Central memory CD8-positive, alpha-beta T cell (primary cell): Measurements from ENCODE around the gene CASK.
A peak's percentile ranks its signal among the peaks of the same experiment; 100 is the strongest.

Experiments
- ATAC-seq: fragments of 150-1000 bp; cut with Tn5 transposase; replicated peaks from 2 replicates; pipeline ENCODE4 v1.10.0; 2022; ENCODE audit warnings: mild to moderate bottlenecking, moderate FRiP score, moderate number of reproducible peaks; ENCODE audit not compliant: poor library complexity, severe bottlenecking; ENCODE audit errors: extremely low read depth
- DNase-seq, 2 donors: peaks; one replicate each; pipeline ENCODE4 v3.0.0; 2021; ENCODE audit warnings: low spot score in 2 of 2
- H3K27ac Mint-ChIP-seq: one replicate; pipeline ENCODE4 v1.8.0; 2022; ENCODE audit warnings: low read depth, mild to moderate bottlenecking, moderate library complexity, mixed read lengths
- H3K27me3 Mint-ChIP-seq: one replicate; pipeline ENCODE4 v1.8.0; 2022; ENCODE audit warnings: mixed read lengths
- H3K36me3 Mint-ChIP-seq: one replicate; pipeline ENCODE4 v1.8.0; 2022; ENCODE audit warnings: mild to moderate bottlenecking, moderate library complexity, mixed read lengths; ENCODE audit not compliant: insufficient read depth
- H3K4me1 Mint-ChIP-seq: one replicate; pipeline ENCODE4 v1.8.0; 2022; ENCODE audit warnings: mixed read lengths
- H3K4me3 Mint-ChIP-seq: one replicate; pipeline ENCODE4 v1.8.0; 2022; ENCODE audit warnings: mild to moderate bottlenecking, moderate library complexity, mixed read lengths
- H3K9me3 Mint-ChIP-seq: one replicate; pipeline ENCODE4 v1.8.0; 2022; ENCODE audit warnings: mixed read lengths

The CASK gene

GRCh38 chrX:41796577-41796976 is 126.8 kb downstream of the CASK start:
- Mint-ChIP-seq H3K27me3 (no peaks in the 10 kb centered on the region), H3K4me3 (no peak overlapping the region), H3K9me3 (no peaks in the 10 kb centered on the region), H3K4me1 (peaks cover 22% of the 10 kb centered on the region), H3K27ac (peak overlapping the region; percentile 52), H3K36me3 (peaks cover 4% of the 10 kb centered on the region)
- ATAC-seq (no peak), DNase-seq (no peak)

- DNase-seq = no peak
- Mint-ChIP-seq H3K9me3 (no peaks in the 10 kb centered on the region), H3K4me1 (peaks cover 18% of the 10 kb centered on the region), H3K36me3 (peaks cover 4% of the 10 kb centered on the region), H3K4me3 (no peak overlapping the region), H3K27me3 (no peaks in the 10 kb centered on the region), H3K27ac (peak overlapping the region; percentile 52)
- ATAC-seq = no peak
Observed at GRCh38 chrX:41796046-41796445, 127.3 kb downstream of the CASK start.

GRCh38 chrX:41789374-41789773 is 134.0 kb downstream of the CASK start:
- ATAC-seq = no peak
- Mint-ChIP-seq H3K4me1 (peaks cover 17% of the 10 kb centered on the region), H3K27ac (no peak overlapping the region), H3K36me3 (peaks cover under 1% of the 10 kb centered on the region), H3K9me3 (no peaks in the 10 kb centered on the region), H3K27me3 (no peaks in the 10 kb centered on the region), H3K4me3 (no peak overlapping the region)
- no peak for DNase-seq

- peaks cover 17% of the 10 kb centered on the region for H3K4me1 Mint-ChIP-seq
- no peak overlapping the region for H3K27ac Mint-ChIP-seq
- peaks cover 2% of the 10 kb centered on the region for H3K36me3 Mint-ChIP-seq
- H3K9me3 Mint-ChIP-seq = no peaks in the 10 kb centered on the region
- H3K4me3 Mint-ChIP-seq = no peak overlapping the region
- ATAC-seq (no peak), DNase-seq (no peak)
- no peaks in the 10 kb centered on the region for H3K27me3 Mint-ChIP-seq
Observed at GRCh38 chrX:41785685-41786084, 137.7 kb downstream of the CASK start.

GRCh38 chrX:41781500-41781899 is 141.9 kb downstream of the CASK start:
- no peak overlapping the region for H3K4me3 Mint-ChIP-seq
- no peaks in the 10 kb centered on the region for H3K27me3 Mint-ChIP-seq
- peaks cover 3% of the 10 kb centered on the region for H3K36me3 Mint-ChIP-seq
- no peak for ATAC-seq
- no peak for DNase-seq
- peaks cover 2% of the 10 kb centered on the region for H3K4me1 Mint-ChIP-seq
- no peaks in the 10 kb centered on the region for H3K9me3 Mint-ChIP-seq
- H3K27ac Mint-ChIP-seq = peak overlapping the region; percentile 19

- H3K9me3 Mint-ChIP-seq = no peaks in the 10 kb centered on the region
- ATAC-seq = no peak
- peaks cover 6% of the 10 kb centered on the region for H3K4me1 Mint-ChIP-seq
- peaks cover 5% of the 10 kb centered on the region for H3K36me3 Mint-ChIP-seq
- no peak for DNase-seq
- no peak overlapping the region for H3K27ac Mint-ChIP-seq
- no peaks in the 10 kb centered on the region for H3K27me3 Mint-ChIP-seq
- no peak overlapping the region for H3K4me3 Mint-ChIP-seq
Observed at GRCh38 chrX:41779941-41780340, 143.4 kb downstream of the CASK start.

GRCh38 chrX:41779030-41779564 is 144.3 kb downstream of the CASK start:
- no peaks in the 10 kb centered on the region for H3K27me3 Mint-ChIP-seq
- DNase-seq (no peak), ATAC-seq (no peak)
- no peak overlapping the region for H3K27ac Mint-ChIP-seq
- peaks cover 3% of the 10 kb centered on the region for H3K36me3 Mint-ChIP-seq
- peaks cover 6% of the 10 kb centered on the region for H3K4me1 Mint-ChIP-seq
- no peaks in the 10 kb centered on the region for H3K9me3 Mint-ChIP-seq
- no peak overlapping the region for H3K4me3 Mint-ChIP-seq

GRCh38 chrX:41761702-41762101 is 161.7 kb downstream of the CASK start:
- DNase-seq = no peak
- Mint-ChIP-seq H3K4me1 (peaks cover 24% of the 10 kb centered on the region), H3K27me3 (no peaks in the 10 kb centered on the region), H3K4me3 (no peak overlapping the region), H3K27ac (no peak overlapping the region), H3K36me3 (no peaks in the 10 kb centered on the region), H3K9me3 (no peaks in the 10 kb centered on the region)
- no peak for ATAC-seq

GRCh38 chrX:41761169-41761568 is 162.2 kb downstream of the CASK start:
- H3K27ac Mint-ChIP-seq = no peak overlapping the region
- no peaks in the 10 kb centered on the region for H3K27me3 Mint-ChIP-seq
- no peaks in the 10 kb centered on the region for H3K36me3 Mint-ChIP-seq
- DNase-seq = no peak
- H3K4me3 Mint-ChIP-seq = no peak overlapping the region
- ATAC-seq = no peak
- no peaks in the 10 kb centered on the region for H3K9me3 Mint-ChIP-seq
- H3K4me1 Mint-ChIP-seq = peaks cover 24% of the 10 kb centered on the region

- ATAC-seq = no peak
- Mint-ChIP-seq H3K36me3 (peaks cover 3% of the 10 kb centered on the region), H3K4me1 (peaks cover 24% of the 10 kb centered on the region), H3K27ac (no peak overlapping the region), H3K4me3 (no peak overlapping the region), H3K27me3 (no peaks in the 10 kb centered on the region), H3K9me3 (no peaks in the 10 kb centered on the region)
- DNase-seq = no peak
Observed at GRCh38 chrX:41759817-41760216, 163.5 kb downstream of the CASK start.

- Mint-ChIP-seq H3K4me1 (peaks cover 11% of the 10 kb centered on the region), H3K27ac (no peak overlapping the region)
- ATAC-seq = no peak
Observed at GRCh38 chrX:41758401-41758800, 165.0 kb downstream of the CASK start.

GRCh38 chrX:41750716-41751115 is 172.6 kb downstream of the CASK start:
- H3K36me3 Mint-ChIP-seq = peaks cover 6% of the 10 kb centered on the region
- DNase-seq = no peak
- H3K9me3 Mint-ChIP-seq = no peaks in the 10 kb centered on the region
- H3K27me3 Mint-ChIP-seq = no peaks in the 10 kb centered on the region
- H3K4me1 Mint-ChIP-seq = no peaks in the 10 kb centered on the region
- H3K4me3 Mint-ChIP-seq = no peak overlapping the region
- H3K27ac Mint-ChIP-seq = no peak overlapping the region
- no peak for ATAC-seq

More at GRCh38 chrX:41758401-41758800, 165.0 kb downstream of the CASK start:
- no peak overlapping the region for H3K4me3 Mint-ChIP-seq
- DNase-seq = no peak
- H3K27me3 Mint-ChIP-seq = no peaks in the 10 kb centered on the region
- H3K9me3 Mint-ChIP-seq = no peaks in the 10 kb centered on the region
- peaks cover 3% of the 10 kb centered on the region for H3K36me3 Mint-ChIP-seq

GRCh38 chrX:41739871-41740270 is 183.5 kb downstream of the CASK start:
- peaks cover 32% of the 10 kb centered on the region for H3K4me1 Mint-ChIP-seq
- no peaks in the 10 kb centered on the region for H3K27me3 Mint-ChIP-seq
- ATAC-seq = no peak
- DNase-seq = no peak
- no peak overlapping the region for H3K4me3 Mint-ChIP-seq
- H3K36me3 Mint-ChIP-seq = peaks cover 12% of the 10 kb centered on the region
- no peaks in the 10 kb centered on the region for H3K9me3 Mint-ChIP-seq
- H3K27ac Mint-ChIP-seq = no peak overlapping the region

- H3K36me3 Mint-ChIP-seq = peaks cover 7% of the 10 kb centered on the region
- H3K27me3 Mint-ChIP-seq = no peaks in the 10 kb centered on the region
- peaks cover 30% of the 10 kb centered on the region for H3K4me1 Mint-ChIP-seq
- DNase-seq = peak in 1 of 2 donors; percentile 21
- no peak overlapping the region for H3K4me3 Mint-ChIP-seq
- ATAC-seq = peak; percentile 80
- H3K27ac Mint-ChIP-seq = peak overlapping the region; percentile 74
- no peaks in the 10 kb centered on the region for H3K9me3 Mint-ChIP-seq
Observed at GRCh38 chrX:41737065-41737464, 186.3 kb downstream of the CASK start.
